GM12878 (cell line): Measurements from ENCODE around the gene APOE. TPM values are rescaled to one million over a fixed set of nuclear protein-coding genes. Genes with fewer than 3 reads are reported as not detected.

Source experiments
- BCL11A ChIP-seq: IDR thresholded peaks from 2 replicates; pipeline ENCODE4 v1.6.1; 2011; ENCODE audit warnings: low read depth, low read length
- BMI1 ChIP-seq: fragments of 450-650 bp; IDR thresholded peaks from 2 replicates; pipeline ENCODE4 v1.6.1; 2016; ENCODE audit warnings: mild to moderate bottlenecking, moderate library complexity, borderline replicate concordance
- CHD1 ChIP-seq: IDR thresholded peaks from 2 replicates; pipeline ENCODE4 v1.6.1; 2012; ENCODE audit warnings: low read depth, low read length, improper control_type of control experiment
- E2F8 ChIP-seq: fragments of 450-650 bp; IDR thresholded peaks from 2 replicates; pipeline ENCODE4 v1.6.1; 2018; ENCODE audit warnings: mild to moderate bottlenecking, low read depth, moderate library complexity; ENCODE audit not compliant: partially characterized antibody
- ELK1 ChIP-seq: IDR thresholded peaks from 2 replicates; pipeline ENCODE4 v1.6.1; 2012; ENCODE audit warnings: low read depth, low read length, improper control_type of control experiment
- HDAC2 ChIP-seq: fragments of 200-600 bp; sonication (generic); IDR thresholded peaks from 2 replicates; pipeline ENCODE4 v1.6.1; 2017
- IRF4 ChIP-seq: IDR thresholded peaks from 2 replicates; pipeline ENCODE4 v1.6.1; 2011; ENCODE audit warnings: low read depth, low read length
- MAX ChIP-seq: IDR thresholded peaks from 2 replicates; pipeline ENCODE4 v1.6.1; 2012; ENCODE audit warnings: low read depth, low read length, improper control_type of control experiment
- MYC ChIP-seq: IDR thresholded peaks from 2 replicates; pipeline ENCODE4 v1.6.1; 2011; ENCODE audit warnings: mild to moderate bottlenecking, low read length, moderate library complexity, inconsistent platforms; ENCODE audit not compliant: insufficient read depth, insufficient replicate concordance, insufficient read length, severe bottlenecking
- NFYA ChIP-seq: IDR thresholded peaks from 2 replicates; pipeline ENCODE4 v1.6.1; 2011; ENCODE audit warnings: low read depth, mild to moderate bottlenecking, low read length, improper control_type of control experiment, borderline replicate concordance
- NKRF ChIP-seq: fragments of 450-650 bp; conservative IDR thresholded peaks from 2 replicates; pipeline ENCODE4 v1.6.1; 2017; ENCODE audit warnings: mild to moderate bottlenecking, moderate library complexity
- PAX8 ChIP-seq: fragments of 450-650 bp; IDR thresholded peaks from 2 replicates; pipeline ENCODE4 v1.6.1; 2017; ENCODE audit warnings: mild to moderate bottlenecking, moderate library complexity
- POLR2AphosphoS5 ChIP-seq: IDR thresholded peaks from 2 replicates; pipeline ENCODE4 v1.6.1; 2011; ENCODE audit warnings: mild to moderate bottlenecking, low read length, inconsistent platforms
- POU2F2 ChIP-seq: IDR thresholded peaks from 3 replicates; pipeline ENCODE4 v1.6.1; 2011; ENCODE audit warnings: low read depth, mild to moderate bottlenecking, low read length, borderline replicate concordance
- PRDM15 ChIP-seq: fragments of 450-650 bp; formaldehyde crosslinking; IDR thresholded peaks from 2 replicates; pipeline ENCODE4 v1.4.0; 2020; ENCODE audit warnings: mild to moderate bottlenecking, moderate library complexity
- RB1 ChIP-seq: fragments of 450-650 bp; formaldehyde crosslinking; IDR thresholded peaks from 2 replicates; pipeline ENCODE4 v1.6.1; 2017; ENCODE audit warnings: mild to moderate bottlenecking, borderline replicate concordance
- TAF1 ChIP-seq: IDR thresholded peaks from 2 replicates; pipeline ENCODE4 v1.6.1; 2011; ENCODE audit warnings: mild to moderate bottlenecking, low read depth, low read length, borderline replicate concordance
- YBX1 ChIP-seq: fragments of 450-650 bp; IDR thresholded peaks from 2 replicates; pipeline ENCODE4 v1.6.1; 2016; ENCODE audit warnings: antibody characterized with exemption
- ZBED1 ChIP-seq: IDR thresholded peaks from 2 replicates; pipeline ENCODE4 v1.6.1; 2016; ENCODE audit warnings: borderline replicate concordance
- ZNF217 ChIP-seq: fragments of 450-650 bp; IDR thresholded peaks from 2 replicates; pipeline ENCODE4 v1.6.1; 2017; ENCODE audit warnings: antibody characterized with exemption, mild to moderate bottlenecking
- polyA plus RNA-seq, 11 experiments: library from polyadenylated mRNA; depleted of rRNA in 4 of 11; unstranded in 6 of 11; stranded (reverse) in 5 of 11; fragments of >200 nt; fragmentation: Nextera tagmentation in 4 of 11; fragmentation: Illumina TruSeq in 1 of 11; extraction: Ambion mirVana in 4 of 11; extraction: Trizol in 1 of 11; gene quantifications; 1 replicate in 1 of 11; 2 replicates in 10 of 11; pipeline versions ENCODE4 v1.2.1 to v1.2.3, GENCODE V29; 2011 to 2016; ENCODE audit warnings: inconsistent platforms in 2 of 11, missing spikeins in 2 of 11, low read depth in 1 of 11
- total RNA-seq, 4 experiments: library from RNA; depleted of rRNA in 3 of 4; stranded (reverse); fragments of >200 nt in 3 of 4; fragmentation: Illumina TruSeq in 1 of 4; extraction: Trizol in 1 of 4; gene quantifications; 2 replicates each; pipeline versions ENCODE4 v1.2.1 to v1.2.3, GENCODE V29; 2013 to 2021

The APOE gene
- total and polyA plus RNA-seq, 10 of the 15 experiments (the other 5 are each of a cell fraction or from before 2014, with no cell fraction given) = 0.22 to 3.7 (median 0.44) TPM; not detected in 4

- peak; percentile 46 for TF ChIP-seq RB1
- no peak for TF ChIP-seq NFYA
- TF ChIP-seq POU2F2 = 0 out of 3 replicates have a peak, but pooled peaks have one; percentile 8
- TF ChIP-seq ZNF217 = no peak
- peak; percentile 94 for TF ChIP-seq E2F8
- no peak for TF ChIP-seq HDAC2
- TF ChIP-seq BMI1 = no peak
- peak; percentile 89 for TF ChIP-seq ELK1
- TF ChIP-seq IRF4 = no peak
- peak; percentile 62 for TF ChIP-seq TAF1
- peak; percentile 58; the same call in 1 of the 2 replicates for TF ChIP-seq ZBED1
- no peak for TF ChIP-seq BCL11A
- TF ChIP-seq CHD1 = no peak
- TF ChIP-seq POLR2AphosphoS5 = peak; percentile 77
- peak; percentile 32; the same call in 1 of the 2 replicates for TF ChIP-seq MAX
- TF ChIP-seq PRDM15 (CRISPR knock-in tag) = no peak
- no peak for TF ChIP-seq PAX8
- TF ChIP-seq NKRF = peak; percentile 61
- no peak for TF ChIP-seq YBX1
- TF ChIP-seq MYC = no peak
Measured at GRCh38 chr19:44954649-44955504, 49.3 kb downstream of the APOE start, which contains the start of gene CLPTM1 (continued).
